GM18870 (cell line): ENCODE measurements around the gene PROSER2.

Experiments used
- ATAC-seq: cut with Tn5 transposase; IDR thresholded peaks from one replicate; pipeline ENCODE4 v1.9.1; 2021; ENCODE audit warnings: moderate library complexity; ENCODE audit not compliant: unreplicated experiment

The PROSER2 gene

DNA sequence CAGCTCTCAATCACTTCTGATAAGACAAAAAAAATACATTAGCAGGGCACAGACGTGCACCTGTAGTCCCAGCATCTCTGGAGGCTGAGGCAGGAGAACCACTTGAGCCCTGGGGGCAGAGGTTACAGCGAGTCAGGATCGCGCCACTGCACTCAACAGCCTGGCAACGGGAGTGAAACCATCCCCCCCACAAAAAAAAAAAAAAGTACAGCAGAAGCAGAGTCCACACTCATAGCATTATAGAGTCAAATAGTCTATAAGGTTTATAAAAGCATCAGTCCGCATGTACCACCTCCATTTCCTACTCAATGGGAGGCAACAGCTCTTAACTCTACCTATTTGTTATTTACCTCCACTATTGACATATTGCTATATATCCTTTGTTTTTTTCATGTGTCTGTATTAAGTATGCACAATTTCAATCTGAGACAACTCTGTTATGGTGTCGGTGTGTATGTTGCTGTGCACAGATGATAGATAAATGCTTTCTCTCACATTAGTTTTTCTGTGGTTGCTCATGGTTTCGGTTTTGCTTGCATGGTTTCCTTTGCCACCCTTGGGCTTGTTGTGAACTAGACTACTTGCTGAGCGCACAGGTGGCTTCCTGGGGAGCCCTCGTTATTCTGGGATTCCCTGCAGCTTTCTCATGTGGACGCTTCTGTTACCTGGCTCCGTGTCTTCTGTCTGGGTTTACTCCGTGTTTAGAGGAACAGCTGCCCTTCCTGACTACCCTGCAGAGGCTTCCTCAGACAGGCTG, 40.4 kb downstream of the PROSER2 start:
- ATAC-seq, result peak; percentile 97

DNA sequence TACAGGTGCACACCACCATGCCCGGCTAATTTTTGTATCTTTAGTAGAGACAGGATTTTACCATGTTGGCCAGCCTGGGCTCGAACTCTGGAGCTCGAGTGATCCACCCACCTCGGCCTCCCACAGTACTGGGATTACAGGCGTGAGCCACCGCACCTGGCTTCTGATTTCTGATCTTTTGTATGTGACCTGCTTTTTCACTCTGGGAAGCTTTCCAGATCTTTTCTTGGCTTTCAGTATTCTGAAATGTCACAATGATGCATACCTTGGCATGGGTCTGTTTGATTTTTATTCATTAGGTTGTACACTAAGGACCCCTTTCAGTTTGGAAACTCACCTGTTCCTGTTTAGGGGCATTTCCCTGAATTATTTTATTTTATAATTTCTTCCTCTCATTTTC, 41.6 kb downstream of the PROSER2 start:
- ATAC-seq, result no peak

DNA sequence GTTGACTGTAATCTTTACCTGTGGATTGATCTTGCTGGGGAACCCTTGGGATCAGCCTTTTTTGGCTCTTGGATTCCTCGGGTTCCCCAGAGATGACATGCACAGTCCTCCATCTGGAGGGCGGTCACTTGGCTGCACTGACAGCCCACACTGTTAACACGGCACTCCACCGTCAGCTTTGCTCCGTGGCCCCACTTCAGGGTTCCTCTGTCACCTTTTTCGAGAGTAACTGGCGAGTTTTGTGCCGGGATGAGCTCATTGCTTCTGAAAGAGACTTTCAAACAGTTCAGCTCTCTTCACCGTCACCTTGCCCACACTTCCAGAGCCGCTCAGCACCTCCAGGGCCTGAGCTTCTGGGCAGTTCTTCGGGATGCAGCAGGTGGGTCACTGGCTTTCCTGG, 42.4 kb downstream of the PROSER2 start:
- ATAC-seq, result no peak

DNA sequence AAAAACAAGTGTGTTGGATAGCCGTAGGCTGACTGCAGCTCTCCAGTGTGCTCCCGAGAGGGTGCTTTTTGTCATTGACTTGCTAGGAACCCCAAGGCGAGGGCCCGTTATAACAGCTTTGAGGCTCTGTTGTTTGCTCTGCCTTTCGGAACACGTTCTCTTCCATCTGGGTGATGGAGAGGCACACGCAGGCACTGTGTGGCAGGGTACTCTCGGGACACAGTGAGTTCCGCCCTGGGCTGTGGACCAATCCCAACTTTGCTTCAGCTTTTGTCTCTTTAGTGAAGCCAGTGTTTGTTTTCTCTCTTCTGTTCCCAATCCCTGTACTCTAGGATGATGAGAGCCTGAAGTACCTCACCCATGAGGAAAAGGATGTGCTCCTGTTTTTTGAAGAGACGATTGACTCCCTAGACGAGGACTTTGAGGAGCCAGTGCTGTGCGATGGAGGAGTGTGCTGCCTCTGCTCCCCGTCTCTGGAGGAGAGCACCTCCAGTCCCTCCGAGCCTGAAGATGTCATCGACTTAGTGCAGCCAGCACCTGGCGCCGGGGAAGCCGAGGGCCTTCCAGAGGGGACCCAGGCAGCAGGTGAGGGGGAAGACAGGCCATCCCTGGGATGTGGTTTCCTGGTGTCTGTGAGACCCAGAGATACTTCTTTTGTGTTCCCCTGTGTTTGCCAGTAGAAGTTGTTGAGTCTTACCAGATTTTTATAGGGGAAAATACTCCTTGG, 43.2 kb downstream of the PROSER2 start:
- ATAC-seq, result no peak

DNA sequence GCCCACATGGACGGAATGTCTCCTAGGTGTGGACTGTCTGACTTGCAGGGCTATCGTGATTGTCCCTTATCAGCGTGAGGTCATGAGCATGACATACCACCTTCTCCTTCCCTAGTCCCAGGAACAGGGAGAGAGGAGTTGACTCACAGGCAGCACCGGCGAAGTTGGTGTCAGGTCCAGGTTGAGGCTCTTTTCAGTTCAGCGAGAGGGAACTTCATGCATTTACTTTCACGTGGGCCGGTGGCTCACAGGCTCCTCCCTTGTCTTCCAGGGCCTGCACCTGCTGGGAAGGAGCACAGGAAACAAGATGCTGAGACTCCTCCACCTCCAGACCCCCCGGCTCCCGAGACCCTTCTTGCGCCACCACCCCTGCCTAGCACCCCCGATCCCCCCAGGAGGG, 46.1 kb downstream of the PROSER2 start:
- no peak for ATAC-seq

DNA sequence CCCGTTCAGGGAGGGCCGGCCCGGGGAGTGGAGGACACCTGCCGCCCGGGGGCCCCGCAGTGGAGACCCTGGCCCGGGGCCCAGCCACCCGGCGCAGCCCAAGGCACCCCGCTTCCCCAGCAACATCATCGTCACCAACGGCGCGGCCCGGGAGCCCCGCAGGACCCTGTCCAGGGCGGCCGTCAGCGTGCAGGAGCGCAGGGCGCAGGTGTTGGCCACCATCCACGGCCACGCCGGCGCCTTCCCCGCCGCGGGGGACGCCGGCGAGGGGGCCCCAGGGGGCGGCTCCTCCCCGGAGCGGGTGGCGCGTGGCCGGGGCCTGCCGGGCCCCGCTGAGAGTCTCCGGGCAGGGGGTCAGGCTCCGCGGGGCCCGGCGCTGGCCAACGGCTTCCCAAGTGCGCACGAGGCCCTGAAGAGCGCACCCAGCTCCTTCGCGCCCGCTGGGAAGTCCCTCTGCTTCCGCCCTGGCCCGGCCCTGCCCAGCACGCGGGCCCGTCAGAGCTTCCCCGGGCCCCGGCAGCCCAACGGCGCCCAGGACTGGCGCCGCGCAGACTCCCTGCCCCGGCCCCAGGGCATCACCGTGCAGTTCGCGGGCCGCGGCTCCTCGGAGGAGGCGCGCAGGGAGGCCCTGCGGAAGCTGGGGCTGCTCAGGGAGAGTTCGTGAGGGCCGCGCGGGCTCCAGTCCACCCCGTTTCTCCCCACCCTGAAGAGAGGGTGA, 46.7 kb downstream of the PROSER2 start:
- ATAC-seq, result no peak

DNA sequence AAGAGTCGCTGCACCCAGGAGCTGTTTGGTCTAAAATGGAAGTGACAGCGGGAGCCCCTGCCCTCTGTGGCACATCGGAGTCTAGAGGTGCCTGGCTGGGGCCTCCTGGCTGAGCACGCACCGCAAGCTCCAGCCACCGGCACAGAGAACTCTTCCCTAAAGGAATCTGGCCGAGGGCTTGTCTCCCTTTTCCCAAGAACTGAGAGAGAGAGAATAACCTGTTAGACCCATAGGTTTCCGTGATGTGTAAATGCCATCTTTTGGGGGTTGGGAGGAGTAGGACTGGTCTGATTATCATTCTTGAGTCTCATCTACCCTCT, 47.3 kb downstream of the PROSER2 start:
- ATAC-seq, result no peak

DNA sequence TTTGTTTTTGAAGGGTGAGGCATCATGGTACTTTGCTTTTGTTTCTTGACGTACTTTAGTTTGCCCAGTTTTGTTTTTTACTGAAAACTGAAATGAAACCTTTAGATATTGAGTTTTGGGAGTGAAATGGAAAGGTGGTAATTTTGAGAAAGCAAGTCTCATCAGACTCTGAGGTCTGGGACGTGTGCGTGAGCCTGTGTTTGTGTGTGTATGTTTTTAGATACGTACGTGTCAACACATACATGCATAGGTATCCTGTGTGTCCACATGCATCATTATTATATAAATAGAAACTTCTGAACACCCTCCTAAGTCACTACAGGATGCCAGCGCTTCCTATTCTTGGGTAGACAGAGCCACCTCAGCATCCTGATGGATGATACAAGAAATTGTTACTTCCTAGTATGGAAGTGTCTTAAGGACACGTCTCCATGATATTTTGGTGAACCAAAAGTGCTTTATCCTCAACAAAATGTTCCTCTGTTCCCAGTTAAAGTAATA, 47.8 kb downstream of the PROSER2 start:
- ATAC-seq, result no peak

DNA sequence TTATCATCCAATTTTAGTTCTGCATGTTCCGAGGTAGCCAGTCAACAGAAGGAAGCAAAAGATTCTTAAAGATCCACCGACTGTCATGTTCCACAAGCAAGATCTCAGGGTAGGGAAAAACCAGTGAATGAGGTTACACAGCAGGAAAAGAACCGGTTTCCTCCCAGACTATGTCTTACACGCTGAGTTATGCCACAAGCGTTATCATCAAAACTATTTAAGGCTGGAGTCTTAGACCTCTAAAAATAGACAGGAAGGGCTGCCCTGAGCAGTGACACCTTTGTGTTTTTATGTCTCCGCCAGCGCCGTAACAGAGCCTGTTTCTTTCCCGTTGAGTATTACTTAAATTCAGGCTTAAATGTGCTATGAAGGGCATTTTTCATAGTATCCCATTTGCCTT, 48.3 kb downstream of the PROSER2 start:
- no peak for ATAC-seq

DNA sequence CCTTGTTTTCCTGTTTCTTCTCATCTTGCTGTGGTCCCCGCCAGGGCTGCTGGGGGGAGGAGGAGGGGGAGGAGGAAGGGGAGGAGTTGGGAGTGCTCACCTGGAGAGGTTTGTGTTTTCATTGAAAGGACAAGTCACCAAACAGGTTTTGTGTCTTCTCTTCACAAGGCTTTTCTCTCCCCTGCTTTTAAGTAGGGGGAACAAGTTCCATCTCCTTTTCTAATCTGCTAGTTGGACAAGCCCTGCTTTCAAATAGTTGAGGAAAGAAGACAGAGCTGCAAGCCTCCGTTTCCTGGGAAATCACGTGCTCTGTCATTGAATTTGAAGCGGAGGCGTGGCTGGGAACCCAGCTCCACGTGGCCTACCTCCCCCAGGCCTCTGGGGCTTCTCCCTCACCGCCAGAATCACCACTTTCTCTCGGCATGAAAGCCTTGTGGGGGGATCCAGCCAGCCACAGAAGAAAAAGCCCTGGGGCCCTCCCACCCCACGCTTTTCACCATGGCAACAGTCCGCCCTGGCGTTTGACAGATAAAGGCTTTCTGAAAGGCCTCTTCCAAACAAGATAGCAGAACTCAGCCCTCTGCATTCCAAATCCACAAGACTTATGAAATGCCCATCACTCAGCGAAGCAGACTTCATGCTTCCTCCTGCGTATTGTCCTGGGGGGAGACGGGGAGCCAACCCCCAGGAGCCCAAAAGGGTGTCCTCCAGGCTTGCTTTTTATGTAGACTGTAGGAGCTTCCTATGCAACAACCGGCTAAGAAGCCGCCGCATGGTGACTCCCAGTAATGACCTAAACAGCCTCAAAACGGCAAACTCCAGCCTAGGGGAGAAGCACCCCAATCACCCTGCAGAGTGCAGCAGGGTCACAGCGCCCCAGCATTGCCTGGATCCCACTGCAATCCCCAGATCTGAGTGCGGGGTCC, 51.7 kb downstream of the PROSER2 start:
- no peak for ATAC-seq

DNA sequence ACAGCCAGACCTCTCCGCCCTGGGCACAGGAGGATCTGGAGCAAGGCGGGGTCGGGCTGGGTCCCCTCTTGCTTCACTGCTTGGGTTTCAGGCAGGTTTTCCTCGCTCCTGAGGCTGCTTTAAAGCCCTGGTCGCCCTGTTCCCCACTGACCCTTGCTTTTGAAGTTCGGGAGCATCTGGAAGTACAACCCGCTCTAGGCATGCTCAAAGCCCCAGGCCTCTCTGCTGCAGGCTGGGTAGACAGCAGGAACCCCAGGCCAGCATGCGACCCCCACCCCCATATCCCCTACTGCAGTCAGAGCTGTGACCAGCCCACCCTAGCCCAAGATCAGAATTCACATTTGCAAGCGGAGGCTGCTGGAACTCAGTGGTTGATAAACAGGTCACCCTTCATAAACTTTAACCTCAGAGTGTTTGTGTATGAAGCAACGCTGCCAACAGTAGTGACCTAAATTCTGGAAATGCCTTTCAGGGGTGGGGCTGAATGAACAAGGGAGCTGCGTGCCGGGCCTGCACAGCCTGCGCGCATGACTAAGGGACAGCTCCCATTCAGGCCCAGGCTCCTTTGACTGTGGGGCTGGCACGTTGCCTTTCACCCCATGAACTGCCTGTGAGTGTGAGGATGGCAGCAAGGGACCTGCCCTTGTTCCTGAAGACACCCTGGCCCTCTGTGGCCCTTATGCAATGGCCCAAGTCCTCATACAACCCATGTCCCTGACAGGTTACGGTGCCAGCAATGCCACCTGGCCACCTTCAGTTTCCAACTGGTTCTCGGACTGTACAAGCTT, 52.5 kb downstream of the PROSER2 start:
- ATAC-seq, result no peak

DNA sequence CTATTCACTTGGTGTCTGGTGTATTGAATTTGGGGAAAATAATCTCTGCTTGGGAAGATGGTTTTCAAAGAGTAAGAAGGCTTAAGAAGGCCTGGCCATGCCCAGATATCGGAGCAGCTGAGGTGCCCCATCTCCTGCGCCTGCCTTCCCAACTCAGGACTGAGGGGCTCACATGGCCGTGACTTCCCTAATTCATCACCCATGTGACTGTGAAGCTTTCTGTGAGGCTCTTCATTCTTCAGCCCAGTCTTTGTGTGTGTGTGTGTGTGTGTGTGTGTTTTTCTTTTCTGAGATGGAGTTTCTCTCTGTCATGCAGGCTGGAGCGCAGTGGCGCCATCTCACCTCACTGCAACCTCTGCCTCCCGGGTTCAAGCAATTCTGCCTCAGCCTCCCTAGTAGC, 53.2 kb downstream of the PROSER2 start:
- ATAC-seq, result no peak

DNA sequence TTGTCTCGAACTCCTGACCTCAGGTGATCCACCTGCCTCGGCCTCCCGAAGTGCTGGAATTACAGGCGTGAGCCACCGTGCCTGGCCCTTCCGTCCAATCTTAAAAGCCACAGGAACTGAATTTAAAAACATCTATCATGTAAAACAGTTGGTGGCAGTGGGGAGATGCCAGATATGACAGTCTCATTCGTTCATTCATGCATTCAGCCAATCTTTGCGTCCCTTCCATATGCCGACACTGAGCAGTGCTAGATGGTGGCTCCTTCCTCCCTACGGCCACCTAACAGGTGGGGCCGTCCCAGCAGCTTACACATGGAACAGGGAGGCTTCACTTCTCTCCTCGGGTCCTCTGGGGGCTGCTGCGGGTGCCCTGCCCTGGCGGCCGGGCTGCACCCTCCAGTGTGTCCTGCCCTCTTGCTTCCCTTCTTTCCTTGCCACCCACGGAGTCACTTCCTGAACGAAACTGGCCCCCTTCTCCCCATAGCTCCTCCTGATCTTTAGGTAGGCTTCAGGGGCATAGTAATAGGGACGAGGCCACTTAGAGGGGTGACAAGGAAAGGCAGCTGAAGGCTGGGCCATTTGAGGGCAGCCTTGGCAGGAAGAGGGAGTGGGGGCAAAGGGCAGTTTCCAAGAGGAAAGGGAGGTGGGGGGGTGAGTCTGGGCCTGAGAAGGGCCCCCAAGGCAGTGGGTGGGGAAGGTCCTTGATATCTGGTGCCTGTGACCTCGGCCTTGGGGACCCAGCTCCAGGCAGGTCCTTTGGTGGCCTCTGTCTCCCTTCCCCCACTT, 53.8 kb downstream of the PROSER2 start:
- no peak for ATAC-seq

DNA sequence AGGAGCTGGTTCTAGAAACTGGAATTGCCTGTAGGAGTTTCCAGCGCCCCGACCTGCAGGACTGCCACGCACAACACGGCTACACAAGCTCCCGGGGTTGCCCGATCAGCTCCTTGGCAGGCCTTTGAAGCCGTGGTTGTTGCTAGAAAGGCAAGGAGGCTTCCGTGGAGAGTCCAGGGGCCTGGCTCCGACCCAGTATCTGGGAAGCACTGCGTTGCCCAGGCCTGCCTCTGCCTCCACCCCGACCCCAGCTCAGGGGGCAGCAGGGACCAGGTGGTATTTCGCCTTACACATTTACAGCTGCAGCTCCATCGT, 54.4 kb downstream of the PROSER2 start:
- ATAC-seq, result no peak

DNA sequence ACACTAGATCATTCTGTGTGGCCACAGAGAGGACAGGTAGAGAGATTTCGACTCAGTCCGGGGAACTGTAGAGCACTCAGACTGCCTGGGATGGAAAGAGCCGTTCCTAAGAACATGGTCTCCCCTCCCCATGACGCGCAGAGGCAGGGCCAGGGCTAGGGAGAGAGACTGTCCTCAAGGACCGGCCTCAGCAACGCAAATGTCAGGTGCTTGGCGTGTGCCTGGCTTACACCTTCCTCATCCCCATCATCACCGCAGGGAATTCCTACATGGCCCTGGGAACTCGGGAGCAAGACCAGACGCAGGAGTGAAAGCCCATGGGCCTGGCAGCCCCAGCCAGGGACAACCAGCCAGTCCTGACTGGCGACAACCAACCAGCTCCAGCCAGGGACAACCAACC, 55.6 kb downstream of the PROSER2 start:
- ATAC-seq, result no peak

DNA sequence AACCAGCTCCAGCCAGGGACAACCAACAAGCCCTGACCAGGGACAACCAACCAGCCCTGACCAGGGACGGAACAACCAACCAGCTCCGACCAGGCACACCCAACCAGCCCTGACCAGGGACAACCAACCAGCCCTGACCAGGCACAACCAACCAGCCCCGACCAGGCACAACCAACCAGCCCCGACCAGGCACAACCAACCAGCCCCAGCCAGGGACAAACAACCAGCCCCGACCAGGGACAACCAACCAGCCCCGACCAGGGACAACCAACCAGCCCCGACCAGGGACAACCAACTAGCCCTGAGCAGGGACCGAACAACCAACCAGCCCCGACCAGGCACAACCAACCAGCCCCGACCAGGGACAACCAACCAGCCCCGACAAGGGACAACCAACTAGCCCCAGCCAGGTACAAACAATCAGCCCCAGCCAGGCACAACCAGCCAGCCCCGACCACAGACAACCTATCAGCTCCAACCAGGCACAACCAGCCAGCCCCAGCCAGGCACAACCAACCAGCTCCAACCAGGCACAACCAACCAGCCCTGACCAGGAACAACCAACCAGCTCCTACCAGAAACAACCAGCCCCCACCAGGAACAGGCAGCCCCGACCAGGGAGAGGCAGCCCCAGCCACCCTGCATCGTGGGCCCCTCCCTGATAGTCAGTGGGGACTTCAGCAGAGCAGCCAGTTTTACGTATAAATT, 56.4 kb downstream of the PROSER2 start:
- no peak for ATAC-seq

DNA sequence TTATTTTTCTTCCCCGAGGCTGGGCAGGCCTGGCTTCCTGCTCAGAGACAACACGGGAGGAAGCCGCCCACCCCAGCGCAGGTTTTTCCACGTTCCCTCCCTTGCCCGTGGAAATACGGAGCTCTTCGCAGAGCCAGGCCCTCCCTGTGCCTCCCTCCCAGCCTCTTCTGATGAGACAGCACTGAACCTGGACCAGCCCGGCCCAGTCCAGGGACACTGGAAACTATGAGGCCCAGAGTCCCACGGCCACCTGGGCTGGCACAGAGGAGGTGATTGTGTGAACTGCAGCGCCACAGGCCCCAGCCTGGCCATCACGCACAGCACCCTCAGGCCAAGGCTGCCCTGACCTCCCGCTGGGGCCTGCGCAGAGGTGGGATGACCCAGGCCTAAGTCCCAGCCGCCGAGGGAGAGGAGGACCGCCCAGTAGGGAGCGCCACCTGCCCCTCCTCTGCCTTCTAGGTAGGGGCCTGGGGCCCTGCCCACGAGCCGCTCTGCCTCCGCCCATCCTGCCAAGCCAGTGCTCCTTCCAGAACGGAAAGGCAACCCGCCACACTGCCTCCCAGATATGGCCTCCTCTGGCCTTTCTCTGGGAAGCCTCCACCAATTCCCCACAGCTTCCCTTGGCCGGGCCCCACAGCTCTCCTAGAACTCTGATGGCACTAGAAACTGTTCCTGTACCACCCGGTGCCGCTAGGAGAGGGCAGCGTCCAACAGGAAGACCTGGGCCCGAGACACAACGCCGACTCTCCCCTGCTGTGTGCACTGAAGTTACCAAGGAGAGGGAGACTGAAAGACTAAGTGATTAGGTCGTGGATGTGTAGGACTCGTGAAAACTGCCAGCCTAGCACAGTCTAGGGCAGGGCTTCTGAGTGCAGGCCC, 57.2 kb downstream of the PROSER2 start:
- ATAC-seq, result no peak

DNA sequence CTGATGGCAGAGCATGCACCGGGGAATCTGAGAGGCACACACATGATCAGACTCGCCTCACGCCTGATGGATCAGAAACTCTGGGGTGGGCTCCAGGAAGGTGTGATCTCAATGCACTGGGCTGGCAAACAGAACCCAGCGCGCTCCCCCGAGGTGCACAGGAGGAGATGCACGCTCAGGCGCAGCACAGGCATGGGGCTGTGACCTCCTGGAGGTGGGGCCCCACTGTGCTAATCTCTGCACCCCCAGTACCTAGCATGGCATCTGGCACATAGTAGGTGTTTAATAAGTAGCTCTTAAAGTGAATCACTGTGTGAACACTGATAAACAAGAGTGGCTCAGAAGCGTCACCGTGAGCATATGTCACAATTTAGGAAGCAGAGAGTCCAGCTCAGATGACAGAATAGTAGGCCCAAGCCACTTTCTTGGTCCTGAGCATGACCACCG, 57.9 kb downstream of the PROSER2 start:
- ATAC-seq, result no peak
